NB4 (cell line): ENCODE measurements around the gene SH3D19.

ENCODE experiments used
- DNase-seq: peaks from one replicate; pipeline ENCODE4 v3.0.0; 2010; ENCODE audit warnings: low read depth
- H3K4me3 ChIP-seq: one replicate; pipeline ENCODE4 v1.5.1; 2011; ENCODE audit warnings: mild to moderate bottlenecking, low read depth, low read length, moderate library complexity
- MAX ChIP-seq: IDR thresholded peaks from 2 replicates; pipeline ENCODE4 v1.6.1; 2011; ENCODE audit warnings: low read depth, low read length
- MYC ChIP-seq: IDR thresholded peaks from 2 replicates; pipeline ENCODE4 v1.6.1; 2011; ENCODE audit warnings: low read depth, low read length
- POLR2A ChIP-seq: IDR thresholded peaks from 2 replicates; pipeline ENCODE4 v1.6.1; 2011; ENCODE audit warnings: mild to moderate bottlenecking; ENCODE audit not compliant: insufficient read length; ENCODE audit errors: extremely low read depth
- TF ChIP-seq, protein P1 (sequence below): IDR thresholded peaks from one replicate; pipeline ENCODE4 v1.5.1; 2012; ENCODE audit warnings: low read depth, low read length

The SH3D19 gene

DNA sequence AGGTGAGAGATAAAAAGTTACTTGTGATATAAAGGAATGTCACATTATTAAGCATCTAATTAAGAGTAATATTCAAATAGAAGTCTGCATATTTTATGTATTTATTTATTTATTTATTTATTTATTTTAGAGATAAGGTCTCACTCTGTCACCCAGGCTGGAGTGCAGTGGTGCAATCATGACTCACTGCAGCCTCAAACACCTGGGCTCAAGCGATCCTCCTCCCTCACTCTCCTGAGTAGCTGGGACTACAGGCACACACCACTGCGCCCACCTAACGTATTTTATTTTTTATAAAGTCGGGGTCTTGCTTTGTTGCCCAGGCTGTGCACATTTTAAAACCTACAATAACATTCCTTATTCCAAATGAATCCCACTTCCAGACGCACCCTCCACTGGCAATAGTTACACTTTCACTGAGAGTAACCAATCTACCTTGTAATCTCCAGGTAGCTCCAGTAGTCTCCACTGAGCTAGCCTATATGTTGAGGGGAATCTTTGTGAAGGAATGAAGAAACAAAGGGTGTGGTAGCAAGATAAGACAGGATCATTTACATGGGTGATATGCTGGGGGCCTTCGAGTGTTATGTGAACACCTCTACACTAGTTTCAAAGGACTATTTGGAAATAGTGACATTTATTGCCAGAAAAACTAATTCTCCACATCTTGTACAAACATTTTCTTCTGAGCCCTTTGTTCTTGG, 11.9 kb downstream of the SH3D19 start:
- no peak for DNase-seq
- TF ChIP-seq MAX (no peak), MYC (no peak), POLR2A (no peak)
- TF ChIP-seq, protein P1, sequence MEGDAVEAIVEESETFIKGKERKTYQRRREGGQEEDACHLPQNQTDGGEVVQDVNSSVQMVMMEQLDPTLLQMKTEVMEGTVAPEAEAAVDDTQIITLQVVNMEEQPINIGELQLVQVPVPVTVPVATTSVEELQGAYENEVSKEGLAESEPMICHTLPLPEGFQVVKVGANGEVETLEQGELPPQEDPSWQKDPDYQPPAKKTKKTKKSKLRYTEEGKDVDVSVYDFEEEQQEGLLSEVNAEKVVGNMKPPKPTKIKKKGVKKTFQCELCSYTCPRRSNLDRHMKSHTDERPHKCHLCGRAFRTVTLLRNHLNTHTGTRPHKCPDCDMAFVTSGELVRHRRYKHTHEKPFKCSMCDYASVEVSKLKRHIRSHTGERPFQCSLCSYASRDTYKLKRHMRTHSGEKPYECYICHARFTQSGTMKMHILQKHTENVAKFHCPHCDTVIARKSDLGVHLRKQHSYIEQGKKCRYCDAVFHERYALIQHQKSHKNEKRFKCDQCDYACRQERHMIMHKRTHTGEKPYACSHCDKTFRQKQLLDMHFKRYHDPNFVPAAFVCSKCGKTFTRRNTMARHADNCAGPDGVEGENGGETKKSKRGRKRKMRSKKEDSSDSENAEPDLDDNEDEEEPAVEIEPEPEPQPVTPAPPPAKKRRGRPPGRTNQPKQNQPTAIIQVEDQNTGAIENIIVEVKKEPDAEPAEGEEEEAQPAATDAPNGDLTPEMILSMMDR, result no peak
- no peak overlapping the region for H3K4me3 ChIP-seq

DNA sequence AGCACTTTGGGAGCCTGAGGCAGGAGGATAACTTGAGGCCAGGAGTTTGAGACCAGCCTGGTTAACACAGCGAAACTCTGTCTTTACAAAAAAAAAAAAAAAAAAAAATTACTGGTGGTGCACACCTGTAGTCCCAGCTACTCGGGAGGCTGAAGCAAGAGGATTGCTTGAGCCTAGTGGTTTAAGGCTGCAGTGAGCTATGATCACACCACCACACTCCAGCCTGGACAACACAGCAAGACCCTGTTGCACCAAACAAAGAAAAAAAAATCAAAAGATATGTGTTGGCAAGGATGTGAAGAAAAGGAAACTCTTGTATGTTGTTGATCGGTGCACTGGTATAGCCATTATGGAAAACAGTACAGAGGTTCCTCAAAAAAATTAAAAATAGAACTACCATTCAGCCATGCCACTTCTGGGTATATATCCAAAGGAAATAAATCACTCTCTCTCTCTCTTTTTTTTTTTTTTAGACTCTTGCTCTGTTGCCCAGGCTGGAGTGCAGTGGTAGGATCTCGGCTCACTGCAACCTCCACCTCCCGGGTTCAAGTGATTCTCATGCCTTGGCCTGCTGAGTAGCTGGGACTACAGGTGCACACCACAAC, 15.2 kb downstream of the SH3D19 start:
- TF ChIP-seq MAX (no peak), POLR2A (no peak)
- DNase-seq, result no peak

GRCh38 chr4:151304755-151305154, 20.6 kb downstream of the SH3D19 start:
- H3K4me3 ChIP-seq, result no peak overlapping the region
- TF ChIP-seq MAX (no peak), POLR2A (no peak), MYC (no peak)
- TF ChIP-seq, protein P1, result no peak
- DNase-seq, result no peak

More for the DNA sequence above, 15.2 kb downstream of the SH3D19 start:
- no peak overlapping the region for H3K4me3 ChIP-seq

DNA sequence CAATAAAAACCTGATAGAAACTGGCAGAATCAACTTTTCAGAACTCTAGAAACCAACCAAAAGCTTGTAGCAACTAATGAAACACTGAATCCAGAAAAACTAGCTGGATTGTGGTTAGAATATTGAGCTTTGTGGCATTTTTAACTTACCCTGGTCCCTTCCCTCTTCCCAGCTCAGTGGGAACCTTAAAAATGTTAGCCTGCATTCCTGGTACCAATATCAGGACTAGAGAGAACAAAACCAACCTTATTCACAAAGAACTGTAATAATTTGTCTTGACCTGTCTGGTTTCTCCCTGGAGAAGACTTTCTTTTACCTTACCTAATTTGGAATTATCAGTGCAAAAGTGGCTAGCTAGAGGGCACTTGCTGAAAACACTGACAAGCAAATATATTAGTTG, 21.2 kb downstream of the SH3D19 start:
- no peak for DNase-seq
- no peak overlapping the region for H3K4me3 ChIP-seq
- TF ChIP-seq MYC (no peak), POLR2A (no peak), MAX (no peak)
- TF ChIP-seq, protein P1, result no peak

DNA sequence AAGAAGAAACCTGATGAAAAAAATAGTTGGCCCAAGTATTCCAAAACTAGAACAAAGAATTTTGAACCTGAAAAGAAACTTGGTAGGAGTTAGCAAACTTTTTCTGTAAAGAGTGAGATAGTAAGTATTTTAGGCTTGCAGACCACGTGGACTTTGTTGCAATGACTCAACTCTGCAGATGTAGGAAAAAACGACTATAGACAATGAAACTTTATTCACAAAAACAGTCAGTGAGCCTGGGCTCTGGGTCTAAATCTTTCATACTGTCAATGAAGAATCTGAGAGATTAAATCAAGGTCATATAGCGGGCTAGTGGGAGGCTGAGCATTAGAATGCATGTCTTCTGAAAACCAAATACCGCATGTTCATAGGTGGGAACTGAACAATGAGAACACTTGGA, 23.0 kb downstream of the SH3D19 start:
- DNase-seq, result no peak
- no peak overlapping the region for H3K4me3 ChIP-seq
- no peak for TF ChIP-seq MAX
- no peak for TF ChIP-seq POLR2A
- no peak for TF ChIP-seq MYC
- TF ChIP-seq, protein P1, result no peak

DNA sequence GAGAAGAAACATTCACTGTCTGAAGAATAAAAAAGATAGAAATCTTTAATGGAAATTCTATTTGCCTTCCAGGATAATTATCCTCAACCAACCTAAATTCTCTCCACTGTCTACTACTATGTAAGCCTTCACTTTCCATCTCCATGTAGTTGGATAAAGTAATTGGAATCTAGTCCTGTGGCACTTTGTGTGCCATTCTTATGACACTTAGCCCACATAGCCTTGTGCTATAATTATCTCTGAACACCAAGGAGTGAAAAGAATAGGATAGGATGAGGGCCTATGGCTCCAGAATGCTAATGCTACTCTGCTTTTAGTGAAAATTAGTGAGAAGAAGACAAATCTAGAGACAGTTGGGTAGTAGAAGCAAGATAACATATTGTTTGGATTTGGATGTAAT, 28.2 kb downstream of the SH3D19 start:
- no peak for TF ChIP-seq MAX
- TF ChIP-seq MYC, result no peak
- TF ChIP-seq, protein P1, result no peak
- no peak for TF ChIP-seq POLR2A
- no peak for DNase-seq
- no peak overlapping the region for H3K4me3 ChIP-seq
